T-helper 1 cell treated with Interleukin-12 subunit alpha and Interleukin-12 subunit beta and Interleukin-4 antibody, amounts not matched to agents 30 ng/mL and 1 ng/mL, for 36 hours (primary cell): ENCODE results near the gene UBR3. TPM values are rescaled to one million over a fixed set of nuclear protein-coding genes. Genes with fewer than 3 reads are reported as not detected.
"Not testable (repeated sequence)": the region's sequence is repeated elsewhere in the genome, so short reads cannot be mapped to it uniquely, and the experiment has no call there.

Source experiments
- intact Hi-C: fragments of 100-400 bp; cut with micrococcal nuclease; formaldehyde crosslinking; loops from one replicate; pipeline ENCODE4 v1.15.1; 2024
- total RNA-seq: library from RNA; stranded (reverse); gene quantifications from 2 replicates; pipeline ENCODE4 v1.2.3, GENCODE V29; 2022

Gene UBR3, protein sequence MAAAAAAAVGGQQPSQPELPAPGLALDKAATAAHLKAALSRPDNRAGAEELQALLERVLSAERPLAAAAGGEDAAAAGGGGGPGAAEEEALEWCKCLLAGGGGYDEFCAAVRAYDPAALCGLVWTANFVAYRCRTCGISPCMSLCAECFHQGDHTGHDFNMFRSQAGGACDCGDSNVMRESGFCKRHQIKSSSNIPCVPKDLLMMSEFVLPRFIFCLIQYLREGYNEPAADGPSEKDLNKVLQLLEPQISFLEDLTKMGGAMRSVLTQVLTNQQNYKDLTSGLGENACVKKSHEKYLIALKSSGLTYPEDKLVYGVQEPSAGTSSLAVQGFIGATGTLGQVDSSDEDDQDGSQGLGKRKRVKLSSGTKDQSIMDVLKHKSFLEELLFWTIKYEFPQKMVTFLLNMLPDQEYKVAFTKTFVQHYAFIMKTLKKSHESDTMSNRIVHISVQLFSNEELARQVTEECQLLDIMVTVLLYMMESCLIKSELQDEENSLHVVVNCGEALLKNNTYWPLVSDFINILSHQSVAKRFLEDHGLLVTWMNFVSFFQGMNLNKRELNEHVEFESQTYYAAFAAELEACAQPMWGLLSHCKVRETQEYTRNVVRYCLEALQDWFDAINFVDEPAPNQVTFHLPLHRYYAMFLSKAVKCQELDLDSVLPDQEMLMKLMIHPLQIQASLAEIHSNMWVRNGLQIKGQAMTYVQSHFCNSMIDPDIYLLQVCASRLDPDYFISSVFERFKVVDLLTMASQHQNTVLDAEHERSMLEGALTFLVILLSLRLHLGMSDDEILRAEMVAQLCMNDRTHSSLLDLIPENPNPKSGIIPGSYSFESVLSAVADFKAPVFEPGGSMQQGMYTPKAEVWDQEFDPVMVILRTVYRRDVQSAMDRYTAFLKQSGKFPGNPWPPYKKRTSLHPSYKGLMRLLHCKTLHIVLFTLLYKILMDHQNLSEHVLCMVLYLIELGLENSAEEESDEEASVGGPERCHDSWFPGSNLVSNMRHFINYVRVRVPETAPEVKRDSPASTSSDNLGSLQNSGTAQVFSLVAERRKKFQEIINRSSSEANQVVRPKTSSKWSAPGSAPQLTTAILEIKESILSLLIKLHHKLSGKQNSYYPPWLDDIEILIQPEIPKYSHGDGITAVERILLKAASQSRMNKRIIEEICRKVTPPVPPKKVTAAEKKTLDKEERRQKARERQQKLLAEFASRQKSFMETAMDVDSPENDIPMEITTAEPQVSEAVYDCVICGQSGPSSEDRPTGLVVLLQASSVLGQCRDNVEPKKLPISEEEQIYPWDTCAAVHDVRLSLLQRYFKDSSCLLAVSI (N-terminal part only)
- 27.1 and 28.2 TPM in 2 replicates for total RNA-seq

- intact Hi-C loops: loop anchor here (1.0 to 10.0 kb wide), 10 partner anchors 29 to 1607 kb away; partner anchors contain the start of genes CFAP210, DCAF17, GORASP2 and LRP2
These were observed at the start of gene UBR3 for GRCh38 chr2:169827272-169828140. Gene UBR3 (plus strand): TSS chr2:169827454. CDS start chr2:169827508, 54 bp downstream.

- intact Hi-C loops: no loop called here
These were observed 48.8 kb upstream of the UBR3 start for GRCh38 chr2:169778446-169778845.

DNA sequence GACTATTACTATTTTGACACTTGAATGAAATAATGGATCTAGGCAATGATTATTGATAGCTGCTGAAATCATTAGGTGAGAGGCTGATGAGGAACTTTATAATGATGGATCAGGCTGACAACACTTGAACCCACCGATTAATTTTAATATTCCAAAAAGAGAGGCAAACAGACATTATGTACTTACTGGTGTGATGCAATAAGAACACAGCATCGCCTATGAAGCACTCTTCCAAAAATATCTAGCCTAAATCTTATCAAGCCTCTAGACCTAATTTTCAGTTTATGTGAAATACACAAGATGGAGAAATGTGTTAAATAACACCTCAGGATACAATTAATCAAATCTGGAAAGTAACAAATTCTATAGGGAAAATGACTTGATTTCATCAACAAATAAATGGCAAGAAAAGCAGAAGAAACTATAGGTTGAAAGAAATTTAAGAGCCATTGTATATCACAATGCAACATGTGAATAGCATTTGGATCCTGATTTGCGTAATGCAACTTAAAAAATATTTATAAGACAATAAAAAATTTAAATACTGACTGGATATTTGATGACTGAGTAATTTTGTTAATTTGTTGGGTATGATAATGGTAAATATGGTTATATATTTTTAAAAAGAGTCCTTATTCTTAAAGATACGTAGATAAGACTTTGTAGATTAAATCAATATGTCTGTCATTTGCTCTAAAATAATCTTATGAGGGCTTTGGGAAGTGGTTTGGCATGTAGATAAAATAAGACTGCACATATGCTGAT lies 45.8 kb upstream of the UBR3 start:
- intact Hi-C loops: no loop called here

GRCh38 chr2:169782513-169782912 lies 44.7 kb upstream of the UBR3 start:
- intact Hi-C loops: no loop called here

- intact Hi-C loops: no loop called here
These were observed 36.7 kb upstream of the UBR3 start for GRCh38 chr2:169790581-169790980.

DNA sequence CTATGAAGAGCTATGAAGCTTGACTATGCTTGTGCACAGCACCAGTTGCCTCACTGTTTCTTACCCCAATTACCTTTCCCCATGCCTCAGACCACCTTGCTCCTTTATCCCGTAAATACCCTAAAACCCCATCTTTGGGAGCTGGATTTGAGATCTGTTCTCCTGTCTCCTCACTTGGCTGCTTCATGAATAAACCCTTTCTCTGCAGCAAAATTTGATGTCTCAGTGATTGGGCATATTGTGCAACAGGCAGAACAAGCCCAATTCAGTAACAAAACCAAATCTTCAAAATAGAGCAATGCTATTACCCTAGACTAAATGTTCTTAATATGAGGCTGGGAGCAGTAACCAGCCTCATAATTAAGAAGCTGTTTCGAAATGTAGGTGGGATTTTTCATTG lies 32.1 kb upstream of the UBR3 start:
- intact Hi-C loops: no loop called here

DNA sequence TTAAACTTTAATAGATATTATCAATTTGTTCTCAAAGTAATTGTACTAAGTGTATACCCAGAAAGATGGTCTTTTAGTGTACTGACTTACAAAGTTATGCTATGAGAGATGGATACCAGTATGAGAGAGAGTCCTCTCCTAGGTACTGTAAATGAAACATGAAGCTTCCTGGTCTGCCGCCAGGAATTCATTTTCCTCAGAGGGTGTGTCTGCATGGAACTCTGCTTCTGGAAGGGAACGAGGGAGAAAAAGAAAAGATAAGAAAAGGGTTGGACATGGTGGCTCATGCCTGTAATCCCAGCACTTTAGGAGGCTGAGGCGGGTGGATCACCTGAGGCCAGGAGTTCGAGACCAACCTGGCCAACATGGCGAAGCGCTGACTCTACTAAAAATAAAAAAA lies 30.8 kb upstream of the UBR3 start:
- intact Hi-C loops: no loop called here

DNA sequence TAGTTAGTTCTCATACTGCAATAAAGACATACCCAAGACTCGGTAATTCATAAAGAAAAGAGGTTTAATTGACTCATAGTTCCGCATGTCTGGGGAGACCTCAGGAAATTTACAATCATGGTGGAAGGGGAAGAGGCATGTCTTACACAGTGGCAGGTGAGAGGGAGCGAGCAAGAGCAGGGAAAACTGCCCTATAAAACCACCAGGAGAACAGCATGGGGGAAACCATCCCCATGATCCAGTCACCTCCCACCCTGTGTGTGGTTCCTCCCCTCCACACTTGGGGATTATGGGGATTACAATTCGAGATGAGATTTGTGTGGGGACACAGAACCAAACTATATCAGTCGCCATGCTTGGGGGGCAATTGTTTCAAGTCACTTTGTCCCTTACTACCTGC lies 29.7 kb upstream of the UBR3 start:
- intact Hi-C loops: no loop called here

DNA sequence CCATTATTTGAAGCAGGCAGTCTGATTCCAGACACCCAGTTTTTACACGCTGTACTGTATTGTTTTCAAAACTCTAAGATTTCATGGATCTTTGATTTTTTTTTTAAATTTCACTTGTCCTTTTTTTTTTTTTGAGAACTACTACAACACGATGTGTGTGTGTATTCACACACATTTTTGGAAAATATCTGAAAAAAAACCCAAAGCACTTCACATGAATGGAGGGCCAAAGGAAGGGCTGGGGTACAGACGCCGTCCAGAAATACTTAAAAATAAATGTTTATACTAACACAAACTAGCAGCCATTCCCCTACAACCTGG lies 28.9 kb upstream of the UBR3 start:
- intact Hi-C loops: loop anchor here (1.0 to 2.0 kb wide), 7 partner anchors 29 to 435 kb away; partner anchors contain the start of genes CFAP210, FASTKD1, KLHL23 and PHOSPHO2

DNA sequence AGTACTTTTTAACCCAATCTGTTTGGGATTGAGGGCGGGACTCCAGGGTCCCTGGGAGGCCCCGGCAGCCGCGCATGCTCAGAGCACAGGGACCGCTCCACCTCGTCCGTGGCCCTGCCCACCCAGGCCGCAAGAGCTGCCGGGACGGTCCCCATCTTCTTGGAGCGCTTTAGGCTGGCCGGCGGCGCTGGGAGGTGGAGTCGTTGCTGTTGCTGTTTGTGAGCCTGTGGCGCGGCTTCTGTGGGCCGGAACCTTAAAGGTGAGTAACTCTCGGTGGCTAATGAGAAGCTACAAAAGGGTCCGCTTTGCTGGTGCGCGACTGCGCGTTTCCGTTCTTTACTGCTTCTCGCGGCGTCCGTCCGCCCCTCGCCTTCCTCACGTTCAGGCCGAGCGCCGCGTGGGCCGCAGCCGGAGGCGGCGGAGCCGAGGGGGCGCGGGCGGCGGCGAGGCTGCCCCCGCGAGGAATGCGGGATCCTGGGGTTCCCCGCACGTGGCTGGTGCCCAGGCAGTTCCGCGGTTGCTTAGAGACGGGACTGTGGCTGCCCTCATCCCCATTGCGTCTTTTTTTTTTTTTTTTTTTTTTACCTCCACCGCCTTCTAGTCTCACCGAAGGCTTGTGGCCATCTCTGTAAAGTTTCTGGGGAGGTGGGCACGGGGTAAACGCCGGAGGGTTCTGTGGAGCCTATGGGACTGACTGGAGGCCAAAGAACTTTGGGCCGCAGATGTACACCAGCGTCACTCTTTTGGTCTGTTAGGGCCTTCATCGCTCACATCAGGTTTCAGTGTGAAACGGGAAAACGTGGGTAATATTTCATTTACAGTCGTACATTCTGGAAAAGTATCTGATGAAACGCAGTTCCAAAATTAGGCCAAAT lies 28.3 kb upstream of the UBR3 start, which contains the start of gene SSB:
Gene SSB (plus strand): TSS at position 154 of the 875 bp plus-strand sequence. CDS start 2,090 bp downstream, outside the sequence.
- intact Hi-C loops: loop anchor here (1.0 to 2.0 kb wide), 10 partner anchors 9 to 1635 kb away; partner anchors contain the start of genes CFAP210, DCAF17, FASTKD1 and KLHL23

DNA sequence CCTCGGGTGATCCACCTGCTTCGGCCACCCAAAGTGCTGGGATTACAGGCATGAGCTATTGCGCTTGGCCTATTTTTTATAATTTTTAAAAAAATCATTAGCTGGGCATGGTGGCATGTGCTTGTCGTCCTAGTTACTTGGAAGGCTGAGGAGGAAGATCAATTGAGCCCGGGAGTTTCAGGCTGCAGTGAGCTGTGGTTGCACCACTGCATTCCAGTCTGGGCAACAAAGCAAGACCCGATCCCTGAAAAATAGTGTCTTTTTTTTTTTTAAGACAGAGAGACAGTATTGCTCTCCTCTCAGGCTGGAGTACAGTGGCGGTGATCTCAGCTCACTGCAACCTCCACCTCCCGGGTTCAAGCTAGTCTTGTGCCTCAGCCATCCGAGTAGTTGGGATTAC lies 23.8 kb upstream of the UBR3 start:
- intact Hi-C loops: no loop called here

GRCh38 chr2:169806586-169806985 lies 20.7 kb upstream of the UBR3 start:
- intact Hi-C loops: no loop called here

GRCh38 chr2:169808221-169808620 lies 19.0 kb upstream of the UBR3 start:
- intact Hi-C loops: loop anchor here (1.0 kb wide), 1 partner anchor 9 kb away; no protein-coding TSS in a partner anchor

- intact Hi-C loops: loop anchor here (1.0 kb wide), 1 partner anchor 8 kb away; the partner anchor contains the start of gene METTL5
These were observed 11.4 kb upstream of the UBR3 start for GRCh38 chr2:169815849-169816248.

- intact Hi-C loops: loop anchor here (1.0 kb wide), 1 partner anchor 7 kb away; the partner anchor contains the start of gene METTL5
These were observed 10.3 kb upstream of the UBR3 start for GRCh38 chr2:169816961-169817360.

GRCh38 chr2:169817369-169817768 lies 9.9 kb upstream of the UBR3 start:
- intact Hi-C loops: not testable (repeated sequence)

DNA sequence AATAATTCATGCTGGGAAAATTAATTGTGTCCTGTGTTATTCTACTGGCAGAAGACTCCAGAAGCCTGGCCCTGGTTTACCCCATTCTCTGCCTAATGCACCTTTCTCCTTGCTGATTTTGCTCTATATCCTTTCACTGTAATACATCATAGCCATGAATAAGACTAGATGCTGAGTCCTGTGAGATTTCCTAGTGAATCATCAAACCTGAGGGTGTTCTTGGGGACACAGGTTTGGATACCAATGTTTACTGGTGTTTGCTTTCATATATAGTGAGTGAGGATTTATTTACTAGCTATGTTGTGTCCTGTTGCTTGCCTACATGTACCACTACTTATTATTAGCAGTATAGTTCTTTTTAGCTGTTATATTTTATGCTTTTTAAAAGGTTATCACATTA lies 9.0 kb upstream of the UBR3 start:
- intact Hi-C loops: no loop called here

DNA sequence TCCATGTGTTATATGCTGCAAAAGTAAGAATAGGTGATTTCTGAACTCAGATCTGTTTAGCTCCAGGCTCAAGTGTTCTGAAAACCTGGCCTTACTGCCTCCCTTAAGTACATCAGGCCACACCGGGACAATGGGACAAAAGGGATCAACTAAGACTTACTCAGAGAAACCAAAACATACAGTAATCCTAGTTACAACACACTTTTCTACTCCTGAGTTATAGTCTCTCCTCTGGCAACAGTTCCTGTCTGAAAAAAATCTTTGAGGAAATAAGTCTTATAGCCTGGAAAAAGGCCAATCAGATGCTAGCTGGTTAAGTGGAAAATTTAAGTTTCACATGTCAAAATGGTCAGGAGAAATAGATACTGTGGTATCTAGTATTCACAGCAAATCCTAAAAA lies 8.1 kb upstream of the UBR3 start:
- intact Hi-C loops: no loop called here
